Activated effector memory CD4-positive, alpha-beta T cell treated with anti-CD3 and anti-CD28 coated beads, Interleukin-2, amount 50 U/mL, for 16 hours (primary cell): Measurements from ENCODE around the gene MFAP3L.

Experiments used
- DNase-seq: peaks from one replicate; pipeline ENCODE4 v3.0.0-alpha.2; 2020

The MFAP3L gene

GRCh38 chr4:170017252-170017651 is 8.9 kb downstream of the MFAP3L start:
- DNase-seq: no peak

DNA sequence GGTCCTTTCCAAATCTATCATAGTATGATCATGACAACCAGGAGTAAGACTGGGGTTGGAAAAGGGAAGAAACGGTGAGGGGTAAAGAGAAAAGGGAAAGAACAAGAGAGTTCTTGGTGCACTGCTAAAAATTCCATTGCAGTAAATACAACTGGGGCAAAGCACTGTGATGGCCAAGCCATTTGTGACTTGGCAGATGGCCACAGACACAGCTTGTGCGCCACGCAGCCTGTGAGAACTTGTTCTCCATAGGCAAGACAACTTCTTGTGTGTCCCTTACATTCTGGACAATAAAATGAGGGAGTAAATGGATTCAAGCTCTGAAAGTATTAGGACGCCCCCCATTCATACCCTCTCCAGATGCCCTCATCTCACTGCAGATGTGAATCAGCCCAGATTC is 10.9 kb downstream of the MFAP3L start:
- DNase-seq: no peak

DNA sequence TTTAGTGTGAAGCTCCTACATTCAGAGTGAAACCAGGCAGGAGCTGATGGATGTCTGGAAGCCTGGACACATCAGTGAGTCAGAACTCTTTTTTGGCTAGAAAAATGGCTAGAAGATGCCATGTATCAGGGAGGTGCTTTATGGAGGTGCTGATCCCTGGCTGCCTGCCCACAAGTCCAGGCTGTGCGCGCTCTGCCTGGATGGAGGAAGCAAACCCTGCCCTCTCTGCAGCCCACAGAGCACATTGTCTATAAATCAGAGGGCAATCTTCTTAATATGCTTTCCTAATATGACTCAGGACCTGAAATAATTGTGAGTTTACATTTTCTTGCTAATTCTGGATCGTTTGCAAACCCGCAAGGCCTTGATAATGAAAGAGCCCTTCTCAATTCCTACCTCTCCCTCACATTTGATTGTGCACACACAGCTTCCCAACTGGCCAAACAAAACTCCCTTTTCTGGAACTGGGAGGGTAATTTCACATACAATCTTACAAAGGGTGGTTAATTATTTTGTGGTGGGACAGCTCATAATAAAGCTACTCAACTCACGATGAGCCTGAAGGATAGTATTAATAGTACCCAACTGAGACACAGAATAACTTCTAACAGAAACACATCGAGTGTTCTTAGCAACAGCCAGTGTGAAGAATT is 11.7 kb downstream of the MFAP3L start:
- no peak for DNase-seq

DNA sequence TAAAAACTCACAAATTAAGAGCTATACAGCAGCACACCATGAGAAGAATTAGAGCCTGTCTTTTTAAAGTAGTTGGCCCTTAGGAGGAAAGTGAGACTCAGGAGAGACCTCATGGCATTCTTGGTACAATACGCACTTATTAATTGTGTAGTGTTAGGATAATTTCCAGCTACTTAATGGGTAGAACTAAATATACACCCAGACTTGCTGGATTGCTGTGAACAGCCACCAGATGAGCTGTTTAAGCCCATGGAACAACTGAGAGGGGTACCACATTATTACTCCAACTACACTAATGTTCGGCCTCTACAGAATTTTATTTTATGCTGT is 13.6 kb downstream of the MFAP3L start:
- DNase-seq: no peak

- no peak for DNase-seq
Measured at GRCh38 chr4:170011921-170012628, 14.1 kb downstream of the MFAP3L start.

GRCh38 chr4:170009291-170009690 is 16.9 kb downstream of the MFAP3L start:
- DNase-seq: no peak

GRCh38 chr4:170008801-170009200 is 17.4 kb downstream of the MFAP3L start:
- DNase-seq: no peak

- no peak for DNase-seq
Measured at GRCh38 chr4:170008371-170008770, 17.8 kb downstream of the MFAP3L start.

- DNase-seq: no peak
Measured at GRCh38 chr4:170007113-170007512, 19.1 kb downstream of the MFAP3L start.

- DNase-seq: no peak
Measured at GRCh38 chr4:170005472-170005871, 20.7 kb downstream of the MFAP3L start.

- DNase-seq: no peak
Measured at GRCh38 chr4:170004651-170005295, 21.4 kb downstream of the MFAP3L start.

- no peak for DNase-seq
Measured at GRCh38 chr4:170003071-170004070, 22.8 kb downstream of the MFAP3L start.

GRCh38 chr4:170001745-170002267 is 24.4 kb downstream of the MFAP3L start:
- no peak for DNase-seq

DNA sequence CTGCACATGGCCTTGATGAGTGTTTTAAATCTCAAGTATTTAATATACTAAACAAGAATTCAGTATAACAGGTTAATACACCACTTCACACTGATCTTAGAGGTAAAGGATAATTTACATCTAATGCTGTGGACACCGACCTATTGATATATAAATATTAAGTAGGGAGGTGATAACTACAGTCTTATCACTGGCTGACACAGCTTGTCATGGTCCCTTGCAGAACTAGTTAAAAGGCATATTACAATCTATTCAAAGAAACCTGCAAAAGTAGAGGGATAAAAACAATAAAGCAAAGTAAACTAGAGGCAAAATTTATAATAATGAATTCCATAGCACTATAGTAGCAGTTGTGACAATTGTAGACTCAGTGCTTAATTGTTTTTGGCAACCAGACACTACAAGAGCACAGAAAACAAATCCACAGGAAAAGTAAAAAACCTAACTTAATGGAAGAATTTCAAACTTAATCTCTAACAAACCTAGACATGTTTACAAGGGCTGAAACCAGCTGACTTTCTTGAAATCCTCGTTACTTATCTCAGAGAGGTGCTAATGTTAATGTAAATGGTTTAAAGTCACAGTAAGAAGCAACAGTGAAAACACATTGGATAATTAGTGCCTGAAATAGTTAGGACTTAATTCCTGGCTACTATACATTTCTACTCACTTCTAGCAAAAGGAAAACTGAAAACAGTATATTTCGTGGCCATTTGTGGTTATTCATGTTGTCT is 25.0 kb downstream of the MFAP3L start:
- DNase-seq: no peak

- DNase-seq: no peak
Measured at GRCh38 chr4:169999923-170000322, 26.3 kb downstream of the MFAP3L start.

- DNase-seq: no peak
Measured at GRCh38 chr4:169998981-169999380, 27.2 kb downstream of the MFAP3L start.

GRCh38 chr4:169996379-169997240 is 29.6 kb downstream of the MFAP3L start:
- no peak for DNase-seq

DNA sequence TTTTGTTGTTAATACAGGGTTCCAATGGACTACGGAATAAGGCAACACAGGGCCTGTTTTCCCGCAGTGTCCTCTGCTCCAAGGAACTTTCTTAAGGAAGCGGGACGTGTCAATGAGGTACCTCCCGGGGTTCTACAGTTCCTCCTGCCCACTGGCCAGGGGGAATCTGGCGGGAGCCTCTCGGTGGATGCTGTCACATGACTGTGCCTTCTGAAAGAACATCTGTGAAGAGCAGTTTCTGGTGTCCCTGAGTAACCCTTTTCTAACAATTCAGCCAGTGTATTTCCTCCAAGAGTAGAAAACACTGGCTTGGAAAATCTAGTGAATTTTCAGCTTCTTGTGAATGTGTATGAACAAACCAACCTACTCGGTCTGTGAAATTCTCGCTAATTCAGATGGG is 32.7 kb downstream of the MFAP3L start:
- no peak for DNase-seq

GRCh38 chr4:169988252-169988651 is 37.9 kb downstream of the MFAP3L start:
- DNase-seq: no peak

DNA sequence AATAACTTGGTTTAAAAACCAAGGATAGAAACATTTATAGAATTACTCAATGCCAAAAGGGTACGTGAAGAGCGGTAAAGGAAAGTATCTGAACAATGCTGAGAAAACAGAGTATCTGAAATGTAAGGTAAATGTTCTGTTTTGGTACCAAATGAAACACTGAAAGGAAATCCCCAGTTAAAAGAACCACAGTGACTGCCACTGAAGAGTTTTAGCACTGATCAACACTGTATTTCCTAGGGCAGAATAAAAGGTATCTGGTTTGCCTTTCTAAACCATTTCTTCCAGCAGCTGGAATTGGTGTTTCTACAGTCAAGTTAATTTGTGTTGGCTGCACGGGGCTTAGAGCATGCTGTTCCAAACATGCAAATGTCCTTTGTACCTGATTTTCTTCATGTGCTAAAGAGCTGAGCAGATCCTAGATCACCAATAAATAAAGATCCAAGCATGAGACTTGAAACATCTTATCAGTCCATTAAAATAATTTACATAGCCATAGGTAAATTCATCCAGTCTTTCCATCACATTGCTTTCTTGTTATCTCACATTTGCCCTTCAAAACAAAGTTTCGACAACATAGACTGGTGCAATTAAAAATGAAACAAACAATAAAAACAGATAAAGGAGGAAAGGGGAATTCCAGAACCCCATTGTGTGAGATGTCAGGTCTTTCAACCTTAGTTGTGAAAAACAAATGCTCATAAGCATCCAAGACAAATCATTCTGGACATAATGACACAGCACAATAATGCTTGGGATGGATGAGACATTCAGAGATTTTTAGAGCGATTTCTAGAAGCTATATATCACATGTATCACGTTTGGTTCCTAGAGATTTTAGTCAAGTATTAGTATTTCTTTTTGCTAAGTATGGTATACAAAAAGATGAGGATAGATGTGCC is 38.6 kb downstream of the MFAP3L start:
- DNase-seq: no peak
